MM.1S (cell line): ENCODE data around the gene C3orf20.

Source experiments
- DNase-seq: peaks from one replicate; pipeline ENCODE4 v3.0.0-alpha.2; 2015
- H2AFZ ChIP-seq: fragments of 300-600 bp; sonication (generic); 2 replicates; pipeline ENCODE4 v1.6.0; 2016; ENCODE audit warnings: antibody characterized with exemption, low read length
- H3F3A ChIP-seq: fragments of 300-600 bp; sonication (generic); 2 replicates; pipeline ENCODE4 v1.6.1; 2016; ENCODE audit warnings: mild to moderate bottlenecking, antibody characterized with exemption, low read length, moderate library complexity, mixed read lengths; ENCODE audit not compliant: insufficient read depth
- H3K27ac ChIP-seq: fragments of 300-600 bp; sonication (generic); 2 replicates; pipeline ENCODE4 v1.5.1; 2016; ENCODE audit warnings: mild to moderate bottlenecking, low read length
- H3K27me3 ChIP-seq: fragments of 300-600 bp; sonication (generic); replicated peaks from 2 replicates; pipeline ENCODE4 v1.6.0; 2016; ENCODE audit warnings: low read length; ENCODE audit not compliant: insufficient read depth
- H3K36me3 ChIP-seq: fragments of 300-600 bp; sonication (generic); replicated peaks from 2 replicates; pipeline ENCODE4 v1.6.1; 2016; ENCODE audit warnings: mild to moderate bottlenecking, low read length, mixed read lengths; ENCODE audit not compliant: insufficient read depth
- H3K4me1 ChIP-seq: fragments of 300-600 bp; sonication (generic); 2 replicates; pipeline ENCODE4 v1.6.1; 2016; ENCODE audit warnings: low read length, mixed read lengths
- H3K4me2 ChIP-seq: fragments of 300-600 bp; sonication (generic); 2 replicates; pipeline ENCODE4 v1.6.0; 2016; ENCODE audit warnings: low read depth, low read length
- H3K4me3 ChIP-seq: fragments of 300-600 bp; sonication (generic); 2 replicates; pipeline ENCODE4 v1.5.1; 2016; ENCODE audit warnings: low read length, mixed read lengths
- H3K79me2 ChIP-seq: fragments of 300-600 bp; sonication (generic); 2 replicates; pipeline ENCODE4 v1.6.1; 2016; ENCODE audit warnings: mixed run types, low read length, mixed read lengths
- H3K9ac ChIP-seq: fragments of 300-600 bp; sonication (generic); 2 replicates; pipeline ENCODE4 v1.6.1; 2016; ENCODE audit warnings: low read length, mixed read lengths
- H3K9me2 ChIP-seq: fragments of 300-600 bp; sonication (generic); replicated peaks from 2 replicates; pipeline ENCODE4 v1.6.1; 2016; ENCODE audit warnings: mild to moderate bottlenecking, low read length, mixed read lengths; ENCODE audit not compliant: insufficient read depth
- H3K9me3 ChIP-seq: fragments of 300-600 bp; sonication (generic); replicated peaks from 2 replicates; pipeline ENCODE4 v1.6.1; 2016; ENCODE audit warnings: mild to moderate bottlenecking, low read length, mixed read lengths; ENCODE audit not compliant: insufficient read depth
- H4K20me1 ChIP-seq: fragments of 300-600 bp; sonication (generic); 2 replicates; pipeline ENCODE4 v1.6.1; 2016; ENCODE audit warnings: mild to moderate bottlenecking, low read length, moderate library complexity, mixed read lengths; ENCODE audit not compliant: insufficient read depth
- CTCF ChIP-seq: fragments of 300-600 bp; sonication (generic); IDR thresholded peaks from 2 replicates; pipeline ENCODE4 v1.5.1; 2016; ENCODE audit warnings: antibody characterized with exemption, low read length, mixed read lengths
- EZH2 ChIP-seq: fragments of 300-600 bp; sonication (generic); optimal IDR thresholded peaks from 2 replicates; pipeline ENCODE3; 2017; ENCODE audit warnings: low read depth, mild to moderate bottlenecking, antibody characterized with exemption, low read length, mixed read lengths
- EZH2phosphoT487 ChIP-seq: fragments of 300-600 bp; sonication (generic); IDR thresholded peaks from 2 replicates; pipeline ENCODE4 v1.6.1; 2018; ENCODE audit warnings: antibody characterized with exemption, low read length

The C3orf20 gene

GRCh38 chr3:14780927-14781507 is 106.1 kb downstream of the C3orf20 start:
- H3K36me3 ChIP-seq = no peaks in the 10 kb centered on the region
- no peaks in the 10 kb centered on the region for H4K20me1 ChIP-seq
- H3K4me1 ChIP-seq = no peaks in the 10 kb centered on the region
- H3K9me3 ChIP-seq = no peaks in the 10 kb centered on the region
- H3K4me2 ChIP-seq = no peak overlapping the region
- no peak overlapping the region for H3K27ac ChIP-seq
- no peak overlapping the region for H2AFZ ChIP-seq
- peak; percentile 76 for DNase-seq
- H3F3A ChIP-seq = no peaks in the 10 kb centered on the region
- H3K27me3 ChIP-seq = no peaks in the 10 kb centered on the region
- TF ChIP-seq EZH2 (no peak), CTCF (peak; percentile 90)
- H3K9ac ChIP-seq = no peak overlapping the region
- no peaks in the 10 kb centered on the region for H3K79me2 ChIP-seq
- no peak overlapping the region for H3K4me3 ChIP-seq
- H3K9me2 ChIP-seq = no peaks in the 10 kb centered on the region

- no peak overlapping the region for H3K27ac ChIP-seq
- H3K9me3 ChIP-seq = no peaks in the 10 kb centered on the region
- no peaks in the 10 kb centered on the region for H3K9me2 ChIP-seq
- H3K4me3 ChIP-seq = no peak overlapping the region
- H3K4me1 ChIP-seq = no peaks in the 10 kb centered on the region
- H3K9ac ChIP-seq = no peak overlapping the region
- H3K27me3 ChIP-seq = no peaks in the 10 kb centered on the region
- no peak overlapping the region for H3K4me2 ChIP-seq
- H3F3A ChIP-seq = no peaks in the 10 kb centered on the region
- no peaks in the 10 kb centered on the region for H3K36me3 ChIP-seq
- DNase-seq = no peak
- H3K79me2 ChIP-seq = no peaks in the 10 kb centered on the region
- H2AFZ ChIP-seq = no peak overlapping the region
- TF ChIP-seq EZH2phosphoT487 (no peak), CTCF (no peak), EZH2 (no peak)
- no peaks in the 10 kb centered on the region for H4K20me1 ChIP-seq
Measured at GRCh38 chr3:14783480-14784086, 108.6 kb downstream of the C3orf20 start.

GRCh38 chr3:14784087-14784681 is 109.2 kb downstream of the C3orf20 start:
- no peaks in the 10 kb centered on the region for H3F3A ChIP-seq
- H3K79me2 ChIP-seq = no peaks in the 10 kb centered on the region
- H3K9me3 ChIP-seq = no peaks in the 10 kb centered on the region
- H3K9me2 ChIP-seq = no peaks in the 10 kb centered on the region
- H3K9ac ChIP-seq = no peak overlapping the region
- no peaks in the 10 kb centered on the region for H4K20me1 ChIP-seq
- H3K36me3 ChIP-seq = no peaks in the 10 kb centered on the region
- H3K4me1 ChIP-seq = no peaks in the 10 kb centered on the region
- TF ChIP-seq EZH2 (no peak), CTCF (no peak), EZH2phosphoT487 (no peak)
- H3K4me3 ChIP-seq = no peak overlapping the region
- H3K4me2 ChIP-seq = no peak overlapping the region
- no peak overlapping the region for H2AFZ ChIP-seq
- H3K27ac ChIP-seq = no peak overlapping the region
- no peaks in the 10 kb centered on the region for H3K27me3 ChIP-seq
- DNase-seq = no peak
